H1 (cell line): ENCODE results near the gene YEATS4. TPM values are rescaled to one million over a fixed set of nuclear protein-coding genes. Genes with fewer than 3 reads are reported as not detected.

Experiments
- HDAC2 ChIP-seq, 2 experiments: fragments of 300-600 bp in 1 of 2; sonication (generic) in 1 of 2; IDR thresholded peaks; 2 replicates each; pipeline ENCODE4 v1.6.1; 2011 to 2012; ENCODE audit warnings: low read depth in 2 of 2, low read length in 2 of 2, mild to moderate bottlenecking in 2 of 2, moderate library complexity in 2 of 2, borderline replicate concordance in 1 of 2, inconsistent platforms in 1 of 2
- NANOG ChIP-seq: IDR thresholded peaks from 2 replicates; pipeline ENCODE4 v1.6.1; 2011; ENCODE audit warnings: low read length, low read depth, mild to moderate bottlenecking, inconsistent platforms; ENCODE audit not compliant: insufficient read depth, poor library complexity, severe bottlenecking
- PHF8 ChIP-seq: fragments of 200-600 bp; sonication (generic); conservative IDR thresholded peaks from 2 replicates; pipeline ENCODE4 v1.7.1; 2012; ENCODE audit warnings: low read depth, mild to moderate bottlenecking, inconsistent platforms, low read length, moderate library complexity
- RXRA ChIP-seq: IDR thresholded peaks from 2 replicates; pipeline ENCODE4 v1.6.1; 2011; ENCODE audit warnings: low read depth, mild to moderate bottlenecking, low read length, moderate library complexity; ENCODE audit not compliant: insufficient read depth
- SIN3A ChIP-seq, 2 experiments: IDR thresholded peaks in 1 of 2; conservative IDR thresholded peaks in 1 of 2; 2 replicates each; pipeline ENCODE4 v1.6.1; 2011 to 2012; ENCODE audit warnings: low read length in 2 of 2, improper control_type of control experiment in 1 of 2, low read depth in 1 of 2, mild to moderate bottlenecking in 1 of 2
- TAF1 ChIP-seq: IDR thresholded peaks from 2 replicates; pipeline ENCODE4 v1.6.1; 2011; ENCODE audit warnings: mild to moderate bottlenecking, low read depth, low read length
- polyA plus RNA-seq, 7 experiments: library from polyadenylated mRNA; depleted of rRNA in 3 of 7; stranded (reverse) in 5 of 7; unstranded in 2 of 7; fragments of >200 nt in 5 of 7; fragments of 200-250 nt in 2 of 7; gene quantifications; 1 replicate in 5 of 7; 2 replicates in 1 of 7; 4 replicates in 1 of 7; pipeline versions ENCODE4 v1.2.1 to v1.2.3, GENCODE V29; 2011 to 2013; ENCODE audit warnings: missing spikeins in 2 of 7, mixed read lengths in 2 of 7
- total RNA-seq: library from RNA; stranded (reverse); fragmentation: NEBNext Ultra II Directional; extraction: Animal tissue kit (Norgen Biotek cat#: 25700); gene quantifications from 2 replicates; pipeline ENCODE4 v1.2.1, GENCODE V29; 2021

Gene YEATS4
- total and polyA plus RNA-seq, 2 of the 8 experiments (the other 6 are each of a cell fraction or from before 2014, with no cell fraction given) = 25.7 to 32.5 TPM

GRCh38 chr12:69401940-69402339, 42.4 kb downstream of the YEATS4 start (continued):
- no peak for TF ChIP-seq HDAC2 (IDR thresholded peaks at IDR 0.05; ENCODE audit: borderline replicate concordance in 1 of 2, low read depth in 2 of 2, low read length in 2 of 2)
- no peak for TF ChIP-seq SIN3A (conservative IDR thresholded peaks at IDR 0.05 in 1 of 2, IDR thresholded peaks at IDR 0.05 in 1 of 2; ENCODE audit: low read depth in 1 of 2, low read length in 2 of 2)
- TF ChIP-seq RXRA = no peak
- TF ChIP-seq NANOG = no peak
- no peak for TF ChIP-seq TAF1
- TF ChIP-seq PHF8 = no peak
- TF ChIP-seq, all 59 proteins: peak for 0
